DMS114 treated with DMSO at 0.1 percent for 48 hours (cell line): Measurements from ENCODE around the gene PMIS2.
A peak's percentile ranks its signal among the peaks of the same experiment; 100 is the strongest.
"Not testable (repeated sequence)": the region's sequence is repeated elsewhere in the genome, so short reads cannot be mapped to it uniquely, and the experiment has no call there.

ENCODE experiments used
- DNase-seq: peaks from one replicate; lab custom pipeline; 2025; ENCODE audit not compliant: unreplicated experiment; lab: John Stamatoyannopoulos, UW

Gene PMIS2

DNA sequence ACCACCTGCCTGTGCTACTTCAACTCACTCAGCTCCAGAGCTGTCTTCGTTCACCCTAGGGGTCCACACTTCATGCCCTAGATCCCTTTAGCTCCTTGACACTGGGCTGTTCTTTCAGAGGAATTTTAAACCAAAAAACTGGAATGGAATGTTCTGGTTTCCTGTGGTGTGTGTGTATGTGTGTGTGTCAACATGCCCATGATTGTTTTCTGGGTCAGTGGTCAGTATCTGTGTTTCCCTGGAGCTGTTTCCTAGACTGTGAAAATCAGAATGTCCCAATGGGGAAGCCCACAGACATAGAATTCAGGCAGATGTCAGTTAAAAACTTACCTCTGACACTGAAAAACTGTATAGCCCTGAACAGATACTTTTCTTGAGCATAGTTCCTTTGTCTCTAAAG, 1.3 kb downstream of the PMIS2 start:
- DNase-seq, result no peak

DNA sequence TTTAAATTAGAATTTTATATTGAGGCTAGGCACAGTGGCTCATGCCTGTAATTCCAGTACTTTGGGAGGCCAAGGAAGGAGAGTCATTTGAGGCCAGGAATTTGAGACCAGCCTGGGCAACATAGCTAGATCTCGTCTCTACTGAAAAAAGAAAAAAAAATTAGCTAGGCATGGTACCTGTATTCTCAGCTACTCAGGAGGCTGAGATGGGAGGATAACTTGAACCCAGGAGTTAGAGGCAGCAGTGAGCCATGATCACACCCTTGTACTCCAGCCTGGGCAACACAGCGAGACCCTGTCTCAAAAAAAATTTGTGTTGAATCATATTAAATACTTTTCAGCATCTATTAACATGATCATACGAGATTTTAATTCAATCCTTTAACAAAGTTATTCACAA, 4.9 kb downstream of the PMIS2 start:
- no peak for DNase-seq

DNA sequence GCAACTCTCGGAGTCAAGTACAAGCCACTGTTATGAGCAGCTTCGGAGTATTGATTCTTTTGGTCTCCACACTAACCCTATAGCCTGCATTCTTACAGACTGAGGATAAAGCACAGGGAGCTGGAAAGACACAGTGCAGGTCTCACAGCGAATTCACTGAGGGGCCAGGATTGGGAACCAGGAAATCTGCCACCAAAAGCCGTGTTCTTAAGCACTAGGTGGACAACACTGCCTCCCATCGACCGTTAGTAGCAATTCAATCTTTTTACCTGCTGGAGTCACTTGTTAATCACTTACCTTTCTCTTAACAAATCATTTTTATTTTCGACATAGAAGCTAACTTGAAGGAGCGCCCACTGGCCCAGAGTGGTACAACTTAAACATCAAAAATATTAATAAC, 6.3 kb downstream of the PMIS2 start:
- DNase-seq, result no peak

DNA sequence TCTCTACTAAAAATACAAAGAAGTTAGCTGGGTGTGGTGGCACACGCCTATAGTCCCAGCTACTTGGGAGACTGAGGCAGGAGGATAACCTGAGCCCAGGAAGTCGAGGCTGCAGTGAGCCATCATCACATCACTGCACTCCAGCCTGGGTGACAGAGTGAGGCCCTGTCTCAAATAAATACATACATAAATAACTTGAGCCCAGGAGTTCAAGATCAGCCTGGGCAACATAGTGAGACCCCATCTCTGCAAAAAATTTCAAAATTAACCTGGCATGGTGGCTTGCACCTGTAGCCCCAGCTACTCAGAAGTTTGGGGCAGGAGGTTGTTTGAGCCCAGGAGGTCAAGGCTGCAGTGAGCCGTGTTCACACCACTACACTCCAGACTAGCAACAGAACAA, 9.1 kb downstream of the PMIS2 start:
- not testable (repeated sequence) for DNase-seq

DNA sequence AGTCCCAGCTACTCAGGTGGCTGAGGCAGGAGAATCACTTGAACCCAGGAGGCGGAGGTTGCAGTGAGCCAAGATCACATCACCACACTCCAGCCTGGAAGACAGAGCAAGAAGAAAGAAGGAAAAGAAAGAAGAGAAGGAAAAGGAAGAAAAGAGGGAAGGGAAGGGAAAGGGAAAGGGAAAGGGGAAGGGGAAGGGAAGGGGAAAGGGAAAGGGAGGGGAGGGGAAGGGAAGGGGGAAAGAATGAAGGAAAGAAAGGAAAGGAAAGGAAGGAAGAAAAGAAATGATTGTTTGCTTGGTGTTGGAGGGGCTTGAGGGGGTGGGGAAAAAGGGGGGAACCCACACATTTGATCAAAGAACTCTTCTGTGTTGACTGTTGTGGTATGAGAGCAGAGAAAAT, 10.0 kb downstream of the PMIS2 start:
- DNase-seq, result no peak

DNA sequence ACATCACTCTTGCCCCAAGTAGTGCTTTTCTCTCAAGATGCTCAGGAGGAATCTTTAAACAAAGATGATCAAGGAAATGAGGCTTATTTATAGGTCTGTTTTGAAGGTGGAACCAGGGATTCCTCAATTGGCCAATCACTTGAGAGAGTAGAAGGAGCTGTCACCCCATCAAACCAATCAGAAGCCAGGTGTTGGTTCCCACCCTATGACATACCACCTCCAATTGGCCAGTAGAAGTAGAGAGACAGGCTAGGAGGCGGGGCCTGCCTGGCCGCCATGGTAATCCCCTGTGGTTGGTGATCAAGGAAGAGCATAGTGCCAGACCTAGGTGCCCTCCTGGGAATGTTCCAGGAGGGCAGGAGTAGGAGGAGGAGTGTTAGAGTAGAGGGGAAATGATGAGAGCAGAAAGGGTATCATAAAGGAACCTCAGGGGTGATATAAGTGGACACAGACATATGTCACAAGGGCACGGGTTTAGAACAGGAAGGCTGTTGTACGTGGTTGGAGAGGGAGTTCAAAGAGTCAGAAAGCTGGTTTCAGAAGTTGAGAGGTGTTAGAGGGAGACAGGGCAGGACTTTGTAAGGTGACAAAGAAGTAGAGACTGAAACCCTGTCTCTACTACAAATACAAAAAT, 10.5 kb downstream of the PMIS2 start:
- DNase-seq, result no peak

DNA sequence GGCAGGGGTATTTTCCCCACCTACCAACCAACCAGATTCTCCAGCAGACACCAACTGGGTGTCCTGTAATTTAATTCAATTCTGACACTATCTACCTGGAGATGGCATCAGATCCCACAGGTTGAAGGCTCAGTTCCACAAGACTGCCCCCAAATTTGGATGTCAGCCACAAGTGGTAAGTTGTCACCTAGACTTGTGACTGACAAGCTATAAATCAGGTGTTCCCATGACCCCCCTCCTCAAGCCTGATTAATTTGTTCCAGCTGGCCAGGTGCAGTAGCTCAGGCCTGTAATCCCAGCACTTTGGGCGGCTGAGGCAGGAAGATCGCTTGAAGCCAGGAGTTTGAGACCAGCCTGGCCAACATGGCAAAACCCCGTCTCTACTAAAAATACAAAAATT, 16.0 kb downstream of the PMIS2 start:
- DNase-seq, result no peak

DNA sequence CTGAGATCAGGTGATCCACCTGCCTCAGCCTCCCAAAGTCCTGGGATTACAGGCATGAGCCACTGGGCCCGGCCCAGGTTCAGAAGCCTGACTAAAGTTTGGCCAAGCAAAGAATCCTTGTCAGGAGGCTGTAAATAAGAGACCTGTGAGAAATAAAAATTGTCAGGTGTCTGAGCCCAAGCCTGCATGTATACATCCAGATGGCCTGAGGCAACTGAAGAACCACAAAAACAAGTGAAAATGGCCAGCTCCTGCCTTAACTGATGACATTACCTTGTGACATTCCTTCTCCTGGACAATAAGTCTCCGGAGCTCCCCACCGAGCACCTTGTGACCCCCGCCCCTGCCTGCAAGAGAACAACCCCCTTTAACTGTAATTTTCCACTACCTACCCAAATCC, 18.5 kb downstream of the PMIS2 start:
- not testable (repeated sequence) for DNase-seq

DNA sequence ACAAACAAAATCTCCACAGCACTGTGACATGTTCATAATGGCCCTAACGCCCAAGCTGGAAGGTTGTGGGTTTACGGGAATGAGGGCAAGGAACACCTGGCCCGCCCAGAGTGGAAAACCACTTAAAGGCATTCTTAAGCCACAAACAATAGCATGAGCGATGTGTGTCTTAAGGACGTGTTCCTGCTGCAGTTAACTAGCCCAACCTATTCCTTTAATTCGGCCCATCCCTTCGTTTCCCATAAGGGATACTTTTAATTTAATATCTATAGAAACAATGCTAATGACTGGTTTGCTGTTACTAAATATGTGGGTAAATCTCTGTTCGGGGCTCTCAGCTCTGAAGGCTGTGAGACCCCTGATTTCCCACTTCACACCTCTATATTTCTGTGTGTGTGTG, 21.2 kb downstream of the PMIS2 start:
- DNase-seq, result not testable (repeated sequence)

DNA sequence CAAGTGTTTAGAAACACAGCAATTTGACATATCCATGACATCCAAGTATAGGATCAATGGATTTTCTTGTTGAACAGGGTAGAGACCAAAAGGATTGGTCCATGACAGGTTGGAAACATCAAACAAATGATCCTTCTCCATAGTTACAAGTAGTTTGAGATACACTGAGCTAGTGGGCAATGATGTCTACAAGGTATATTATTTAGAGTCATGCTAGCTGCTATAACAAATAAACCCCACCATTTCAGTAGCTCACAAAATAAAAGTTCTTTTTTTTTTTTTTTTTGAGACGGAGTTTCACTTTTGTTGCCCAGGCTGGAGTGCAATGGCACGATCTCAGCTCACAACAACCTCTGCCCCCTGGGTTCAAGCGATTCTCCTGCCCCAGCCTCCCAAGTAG, 21.7 kb downstream of the PMIS2 start:
- DNase-seq, result no peak

DNA sequence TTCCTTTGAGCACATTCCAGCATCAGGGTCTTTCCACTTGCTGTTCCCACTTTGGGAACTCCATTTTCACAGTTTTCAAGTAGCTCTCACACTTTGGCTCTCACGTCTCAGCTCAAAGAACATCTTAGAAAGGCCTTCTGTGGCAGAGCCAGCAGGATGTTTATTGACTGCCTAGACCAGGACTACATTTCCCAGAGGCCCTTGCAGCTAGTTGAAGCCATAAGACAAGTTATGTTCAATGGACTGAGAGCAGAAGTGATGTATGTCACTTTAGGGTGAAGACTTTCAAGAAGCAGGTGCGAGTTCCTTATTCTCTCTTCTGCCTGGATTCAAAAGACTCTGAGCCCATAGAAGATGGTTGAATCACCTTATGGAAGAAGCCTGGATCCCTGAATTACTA, 22.3 kb downstream of the PMIS2 start:
- DNase-seq, result no peak

DNA sequence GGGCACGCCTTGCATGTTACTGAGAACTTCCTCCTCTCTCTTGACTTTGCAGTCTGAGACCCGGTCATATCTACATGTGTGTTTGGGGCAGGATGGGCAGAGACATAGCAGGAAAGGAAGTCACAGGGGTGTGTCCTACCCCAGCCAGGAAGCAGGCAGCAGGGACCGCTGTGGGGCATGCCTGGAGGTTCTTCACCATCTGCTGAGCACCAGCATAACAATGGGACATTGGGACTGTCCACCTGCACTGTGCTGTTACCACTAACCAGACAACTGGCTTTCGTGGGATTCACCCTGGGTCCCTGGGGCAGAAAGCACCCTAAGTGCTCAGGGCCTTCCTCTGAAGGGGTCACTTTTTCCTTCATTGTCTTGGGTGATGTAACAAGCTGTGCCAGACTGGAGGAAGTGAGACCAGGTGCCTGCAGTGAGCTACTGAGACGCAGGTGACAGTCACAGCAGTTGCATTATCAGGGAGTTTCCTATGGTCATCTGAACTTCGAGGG, 23.9 kb downstream of the PMIS2 start:
- no peak for DNase-seq

DNA sequence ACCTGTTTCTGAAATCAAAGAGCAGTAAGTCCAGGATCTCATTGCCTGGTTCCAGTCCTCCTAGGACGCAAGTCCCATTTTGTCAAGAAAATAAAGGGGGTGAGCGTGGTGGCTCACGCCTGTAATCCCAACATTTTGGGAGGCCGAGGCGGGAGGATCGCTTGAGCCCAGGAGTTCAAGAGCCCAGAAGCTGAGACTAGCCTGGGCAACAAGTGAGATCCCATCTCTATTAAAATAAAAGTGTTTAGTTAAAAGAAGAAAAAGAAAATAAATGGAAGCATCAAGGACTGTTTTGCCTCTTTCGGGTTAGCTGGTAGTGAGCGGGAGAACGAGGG, 26.2 kb downstream of the PMIS2 start:
- DNase-seq, result no peak

DNA sequence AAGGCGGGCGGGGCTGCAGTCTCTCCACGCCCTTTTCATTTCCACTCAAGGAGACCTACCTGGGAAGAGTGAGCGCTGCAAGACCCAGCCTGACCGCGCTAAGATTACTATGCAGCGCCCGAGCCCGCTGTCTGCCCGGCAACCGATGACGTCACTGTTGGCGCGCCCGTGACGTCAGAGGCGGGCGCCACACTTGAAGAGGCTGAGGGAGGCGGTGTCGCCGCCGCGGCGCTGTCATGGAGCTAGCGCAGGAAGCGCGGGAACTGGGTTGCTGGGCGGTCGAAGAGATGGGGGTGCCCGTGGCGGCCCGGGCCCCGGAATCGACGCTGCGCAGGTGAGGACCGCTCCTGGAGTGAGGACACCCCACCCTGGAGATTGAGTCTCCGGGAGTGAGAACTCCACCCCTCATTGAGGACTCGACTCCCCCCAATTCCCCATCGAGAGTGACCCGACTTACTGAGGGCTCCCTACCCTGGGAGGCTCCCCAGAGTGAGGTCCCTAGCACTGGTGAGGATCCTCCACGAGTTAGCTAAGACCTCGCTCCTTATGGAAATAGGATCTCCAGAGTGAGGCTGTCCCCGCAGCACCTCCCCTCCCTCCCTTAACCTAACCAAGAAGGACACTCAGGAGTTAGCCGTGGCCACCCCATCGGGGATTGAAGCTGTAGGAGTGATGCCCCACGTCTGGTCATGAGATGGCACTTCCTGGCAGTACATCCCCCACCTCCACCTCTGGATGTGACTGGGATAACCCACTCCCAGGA, 26.8 kb downstream of the PMIS2 start, which contains the start of gene HAUS5:
Gene HAUS5, plus strand, starts transcription at position 177 of the 763 bp plus-strand sequence. Its CDS starts 60 bp downstream, at position 237.
- peak; percentile 89 for DNase-seq

DNA sequence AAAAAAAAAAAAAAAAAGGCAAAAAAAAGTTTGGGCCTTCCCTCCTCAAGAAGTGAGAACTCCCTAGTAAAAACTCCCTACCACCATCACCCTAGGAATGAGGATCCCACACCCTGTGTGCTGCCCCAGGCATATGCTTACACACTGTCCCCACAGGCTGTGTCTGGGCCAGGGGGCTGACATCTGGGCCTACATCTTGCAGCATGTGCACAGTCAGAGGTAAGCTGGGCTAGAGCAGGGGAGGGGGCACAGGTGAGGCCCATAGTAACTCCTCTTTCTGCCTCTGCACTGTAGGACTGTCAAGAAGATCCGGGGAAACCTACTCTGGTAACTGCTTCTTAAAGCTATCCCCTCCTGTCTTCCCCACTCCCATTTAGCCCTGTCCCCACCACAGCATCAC, 27.6 kb downstream of the PMIS2 start:
- no peak for DNase-seq

DNA sequence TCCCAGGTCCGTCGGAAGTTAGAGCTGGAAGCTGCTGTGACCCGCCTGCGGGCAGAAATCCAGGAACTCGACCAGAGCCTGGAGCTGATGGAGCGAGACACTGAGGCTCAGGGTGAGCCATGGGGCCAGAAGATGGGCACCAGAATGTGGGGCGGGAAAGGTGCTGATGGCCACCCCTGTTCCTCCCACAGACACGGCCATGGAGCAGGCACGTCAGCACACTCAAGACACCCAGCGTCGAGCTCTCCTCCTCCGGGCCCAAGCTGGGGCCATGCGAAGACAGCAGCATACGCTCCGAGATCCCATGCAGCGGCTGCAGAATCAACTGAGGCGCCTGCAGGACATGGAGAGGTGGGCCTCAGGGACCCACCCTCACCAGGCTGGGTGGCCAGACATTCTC, 29.1 kb downstream of the PMIS2 start:
- no peak for DNase-seq

DNA sequence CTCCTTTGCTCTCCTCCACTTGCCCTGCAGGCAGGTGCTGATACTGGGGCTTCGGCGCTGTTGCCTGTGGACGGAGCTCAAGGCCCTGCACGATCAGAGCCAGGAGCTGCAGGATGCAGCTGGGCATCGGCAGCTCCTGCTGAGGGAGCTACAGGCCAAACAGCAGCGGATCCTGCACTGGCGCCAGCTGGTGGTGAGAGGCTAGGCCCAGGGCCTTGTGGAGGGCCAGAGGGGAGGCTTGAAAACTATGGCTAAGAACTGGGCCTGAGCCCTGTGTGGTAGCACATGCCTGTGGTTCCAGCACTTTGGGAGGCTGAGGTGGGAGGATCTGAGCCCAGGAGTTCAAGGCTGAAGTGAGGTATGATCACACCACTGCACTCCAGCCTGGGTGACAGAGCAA, 32.9 kb downstream of the PMIS2 start:
- peak; percentile 25 for DNase-seq

DNA sequence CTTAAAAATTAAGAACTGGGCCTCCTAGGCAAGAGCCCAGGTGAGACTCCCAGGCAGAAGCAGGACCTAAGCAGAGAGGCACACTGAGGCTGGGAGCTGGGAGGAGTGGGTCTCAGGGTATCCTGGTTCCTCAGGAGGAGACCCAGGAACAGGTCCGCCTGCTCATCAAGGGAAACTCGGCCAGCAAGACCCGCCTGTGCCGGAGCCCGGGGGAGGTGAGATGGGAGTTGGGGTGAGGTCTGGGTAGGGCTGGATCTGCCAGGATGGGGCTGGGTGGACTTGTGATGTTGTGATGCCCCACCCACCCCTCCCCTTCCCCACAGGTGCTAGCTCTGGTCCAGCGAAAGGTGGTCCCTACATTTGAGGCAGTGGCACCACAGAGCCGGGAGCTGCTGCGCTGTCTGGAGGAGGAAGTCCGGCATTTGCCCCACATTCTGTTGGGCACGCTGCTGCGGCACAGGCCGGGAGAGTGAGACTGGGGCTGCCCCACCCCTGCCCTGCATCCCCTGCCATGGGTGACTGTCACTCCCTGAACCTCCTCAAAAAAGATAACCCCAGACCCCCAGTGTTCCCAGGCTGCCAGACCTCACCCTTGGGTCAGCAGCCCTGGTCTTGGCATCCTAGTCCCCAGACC, 33.4 kb downstream of the PMIS2 start:
- DNase-seq, result no peak

DNA sequence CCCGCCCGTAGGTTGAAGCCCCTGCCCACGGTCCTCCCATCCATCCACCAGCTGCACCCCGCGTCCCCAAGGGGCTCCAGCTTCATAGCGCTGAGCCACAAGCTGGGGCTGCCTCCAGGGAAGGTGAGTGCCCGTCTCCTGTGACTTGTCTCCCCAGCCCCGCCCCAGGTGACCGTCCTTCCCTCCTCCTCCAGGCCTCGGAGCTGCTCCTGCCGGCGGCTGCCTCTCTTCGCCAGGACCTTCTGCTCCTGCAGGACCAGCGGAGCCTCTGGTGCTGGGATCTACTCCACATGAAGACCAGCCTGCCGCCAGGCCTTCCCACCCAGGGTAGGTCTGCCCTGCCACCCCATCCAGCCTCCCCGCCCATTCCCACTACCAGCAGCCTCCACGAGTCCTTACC, 34.0 kb downstream of the PMIS2 start:
- DNase-seq, result no peak

DNA sequence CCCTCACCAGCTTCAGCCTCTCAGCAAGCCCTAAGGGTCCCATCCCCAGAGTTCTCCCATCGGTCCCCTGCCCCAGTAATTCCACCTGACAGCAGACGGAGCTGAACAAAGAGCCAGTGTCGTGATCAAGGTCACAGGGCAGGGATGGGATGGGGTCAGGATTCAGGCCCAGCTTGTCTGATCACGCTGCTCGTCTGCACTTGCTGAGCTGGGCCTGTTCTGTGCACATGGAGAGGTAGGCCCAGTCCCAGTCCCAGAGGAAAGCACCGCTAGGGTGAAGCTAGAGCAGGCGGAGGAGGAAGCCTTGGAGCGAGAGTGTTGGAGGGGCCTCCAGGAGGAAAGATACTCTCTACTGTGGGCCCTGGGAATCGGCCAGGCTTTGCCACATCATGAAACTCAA, 35.7 kb downstream of the PMIS2 start:
- no peak for DNase-seq

DNA sequence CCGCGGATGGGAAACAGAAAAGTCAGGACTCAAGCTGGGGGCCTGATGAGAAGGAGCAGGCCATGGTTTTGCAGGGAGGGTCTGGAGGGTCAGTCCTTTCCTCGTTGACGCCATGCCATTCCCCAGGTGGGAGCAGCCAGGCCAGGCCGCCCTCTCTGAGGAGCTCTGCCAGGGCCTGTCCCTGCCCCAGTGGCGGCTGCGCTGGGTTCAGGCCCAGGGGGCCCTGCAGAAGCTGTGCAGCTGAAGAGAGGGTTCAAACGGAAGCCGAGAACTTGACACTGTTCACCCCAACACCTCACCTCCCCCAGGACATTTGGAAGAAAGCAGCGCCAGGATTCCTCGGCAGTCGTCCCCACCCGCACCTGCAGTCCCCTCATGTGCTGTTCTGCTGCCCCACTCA, 36.8 kb downstream of the PMIS2 start:
- no peak for DNase-seq

DNA sequence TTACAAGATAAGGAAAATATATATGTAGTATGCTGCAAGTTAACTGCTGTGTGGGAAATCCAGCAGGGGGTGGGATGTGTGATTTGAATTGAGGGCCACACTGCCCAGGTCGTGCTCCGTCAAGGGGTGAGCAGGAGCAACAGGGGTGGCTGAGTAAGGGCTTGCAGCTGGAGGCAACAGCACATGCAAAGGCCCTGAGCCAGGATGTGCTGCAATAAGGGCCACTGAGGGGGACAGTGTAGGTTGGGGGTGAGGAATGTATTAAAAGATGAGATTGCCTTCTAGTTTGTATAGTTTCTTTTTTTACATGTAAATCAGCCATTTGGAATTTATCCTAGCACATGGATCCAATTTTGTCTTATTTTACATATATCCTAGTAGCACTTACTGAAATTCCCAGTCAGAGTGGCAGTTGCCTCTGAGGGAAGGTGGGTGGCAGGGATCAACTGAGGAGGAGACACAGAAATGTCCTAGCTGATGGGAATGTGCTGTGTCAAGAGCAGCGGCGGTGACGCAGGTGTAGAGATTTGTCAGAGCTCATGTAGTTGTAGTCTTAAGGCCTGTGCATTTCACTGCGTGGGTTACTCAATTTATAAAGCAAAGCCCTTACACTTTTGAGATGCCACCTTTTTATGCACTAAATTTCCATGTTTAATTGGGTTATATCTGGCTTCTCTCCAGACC, 37.5 kb downstream of the PMIS2 start:
- DNase-seq, result no peak
